Suprapubic skin (tissue), 4 donors: Measurements from ENCODE around the gene SLC34A3. TPM values are rescaled to one million over a fixed set of nuclear protein-coding genes. Genes with fewer than 3 reads are reported as not detected.

Experiments used
- DNase-seq, 2 donors: peaks; one replicate each; pipeline ENCODE4 v3.0.0-alpha.2; 2019; ENCODE audit warnings: low spot score in 2 of 2
- H3K27ac ChIP-seq: fragments of 200-600 bp; sonication (generic); one replicate; pipeline ENCODE4 v1.5.1; 2019
- H3K27me3 ChIP-seq: fragments of 200-600 bp; sonication (generic); one replicate; pipeline ENCODE4 v1.5.1; 2019
- H3K36me3 ChIP-seq: fragments of 200-600 bp; sonication (generic); one replicate; pipeline ENCODE4 v1.5.1; 2019
- H3K4me1 ChIP-seq: fragments of 200-600 bp; sonication (generic); one replicate; pipeline ENCODE4 v1.5.1; 2019
- H3K4me3 ChIP-seq: fragments of 200-600 bp; sonication (generic); one replicate; pipeline ENCODE4 v1.5.1; 2019; ENCODE audit warnings: mild to moderate bottlenecking
- H3K9me3 ChIP-seq: fragments of 200-600 bp; sonication (generic); one replicate; pipeline ENCODE4 v1.5.1; 2019
- EP300 ChIP-seq: sonication (generic); formaldehyde crosslinking; IDR thresholded peaks from one replicate; pipeline ENCODE4 v1.6.1; 2017; ENCODE audit warnings: antibody characterized with exemption
- POLR2A ChIP-seq, 2 donors: fragments of 450-650 bp; IDR thresholded peaks; one replicate each; pipeline ENCODE4 v1.6.1; 2017; ENCODE audit warnings: antibody characterized with exemption in 2 of 2, mild to moderate bottlenecking in 2 of 2, moderate library complexity in 2 of 2
- POLR2AphosphoS5 ChIP-seq, 3 donors: sonication (generic); formaldehyde crosslinking; IDR thresholded peaks; one replicate each; pipeline ENCODE4 v1.6.1; 2017; ENCODE audit warnings: antibody characterized with exemption in 3 of 3
- WGBS: methylation state at CpG from one replicate; pipeline ENCODE4 v1.1.5; 2018; 5-methylcytosine and 5-hydroxymethylcytosine counted together
- total RNA-seq, 4 donors: library from RNA; depleted of rRNA; stranded (reverse); fragments of >200 nt; gene quantifications; one replicate each; pipeline ENCODE4 v1.1.0, GENCODE V29; 2016
- TF ChIP-seq, protein P1 (sequence below), 2 donors: fragments of 200-600 bp in 1 of 2; fragments of 450-650 bp in 1 of 2; sonication (generic) in 1 of 2; IDR thresholded peaks; one replicate each; pipeline ENCODE4 v1.5.1; 2016 to 2019; ENCODE audit warnings: antibody characterized with exemption in 2 of 2, mild to moderate bottlenecking in 1 of 2, moderate library complexity in 1 of 2

The SLC34A3 gene
- total RNA-seq, 4 donors from 2014 or later = 0.34 TPM; not detected in 3

- H3K36me3 ChIP-seq = no peaks in the 10 kb centered on the region
- TF ChIP-seq POLR2AphosphoS5 (IDR thresholded peaks at IDR 0.05) = no peak
- TF ChIP-seq POLR2A (IDR thresholded peaks at IDR 0.05) = no peak
- TF ChIP-seq, protein P1, sequence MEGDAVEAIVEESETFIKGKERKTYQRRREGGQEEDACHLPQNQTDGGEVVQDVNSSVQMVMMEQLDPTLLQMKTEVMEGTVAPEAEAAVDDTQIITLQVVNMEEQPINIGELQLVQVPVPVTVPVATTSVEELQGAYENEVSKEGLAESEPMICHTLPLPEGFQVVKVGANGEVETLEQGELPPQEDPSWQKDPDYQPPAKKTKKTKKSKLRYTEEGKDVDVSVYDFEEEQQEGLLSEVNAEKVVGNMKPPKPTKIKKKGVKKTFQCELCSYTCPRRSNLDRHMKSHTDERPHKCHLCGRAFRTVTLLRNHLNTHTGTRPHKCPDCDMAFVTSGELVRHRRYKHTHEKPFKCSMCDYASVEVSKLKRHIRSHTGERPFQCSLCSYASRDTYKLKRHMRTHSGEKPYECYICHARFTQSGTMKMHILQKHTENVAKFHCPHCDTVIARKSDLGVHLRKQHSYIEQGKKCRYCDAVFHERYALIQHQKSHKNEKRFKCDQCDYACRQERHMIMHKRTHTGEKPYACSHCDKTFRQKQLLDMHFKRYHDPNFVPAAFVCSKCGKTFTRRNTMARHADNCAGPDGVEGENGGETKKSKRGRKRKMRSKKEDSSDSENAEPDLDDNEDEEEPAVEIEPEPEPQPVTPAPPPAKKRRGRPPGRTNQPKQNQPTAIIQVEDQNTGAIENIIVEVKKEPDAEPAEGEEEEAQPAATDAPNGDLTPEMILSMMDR (IDR thresholded peaks at IDR 0.05) = no peak
- TF ChIP-seq EP300 = no peak
- no peak overlapping the region for H3K27ac ChIP-seq
- no peak overlapping the region for H3K4me3 ChIP-seq
- no peak for DNase-seq
- H3K27me3 ChIP-seq = no peaks in the 10 kb centered on the region
- 72% methylated on average over 8 of the region's 8 CpGs for WGBS
- no peaks in the 10 kb centered on the region for H3K9me3 ChIP-seq
- peaks cover 73% of the 10 kb centered on the region for H3K4me1 ChIP-seq
Observed at GRCh38 chr9:137202966-137203365, 27.7 kb upstream of the SLC34A3 start.

- H3K36me3 ChIP-seq = peaks cover 8% of the 10 kb centered on the region
- H3K27ac ChIP-seq = no peak overlapping the region
- no peak for TF ChIP-seq EP300
- TF ChIP-seq POLR2A (IDR thresholded peaks at IDR 0.05) = no peak
- TF ChIP-seq, protein P1 (IDR thresholded peaks at IDR 0.05) = no peak
- TF ChIP-seq POLR2AphosphoS5 (IDR thresholded peaks at IDR 0.05) = no peak
- 22% methylated on average over 4 of the region's 21 CpGs for WGBS
- H3K4me3 ChIP-seq = peak overlapping the region; percentile 73
- no peaks in the 10 kb centered on the region for H3K9me3 ChIP-seq
- no peaks in the 10 kb centered on the region for H3K27me3 ChIP-seq
- peaks cover 55% of the 10 kb centered on the region for H3K4me1 ChIP-seq
- no peak for DNase-seq
Observed at GRCh38 chr9:137204731-137205125, 26.0 kb upstream of the SLC34A3 start.

DNA sequence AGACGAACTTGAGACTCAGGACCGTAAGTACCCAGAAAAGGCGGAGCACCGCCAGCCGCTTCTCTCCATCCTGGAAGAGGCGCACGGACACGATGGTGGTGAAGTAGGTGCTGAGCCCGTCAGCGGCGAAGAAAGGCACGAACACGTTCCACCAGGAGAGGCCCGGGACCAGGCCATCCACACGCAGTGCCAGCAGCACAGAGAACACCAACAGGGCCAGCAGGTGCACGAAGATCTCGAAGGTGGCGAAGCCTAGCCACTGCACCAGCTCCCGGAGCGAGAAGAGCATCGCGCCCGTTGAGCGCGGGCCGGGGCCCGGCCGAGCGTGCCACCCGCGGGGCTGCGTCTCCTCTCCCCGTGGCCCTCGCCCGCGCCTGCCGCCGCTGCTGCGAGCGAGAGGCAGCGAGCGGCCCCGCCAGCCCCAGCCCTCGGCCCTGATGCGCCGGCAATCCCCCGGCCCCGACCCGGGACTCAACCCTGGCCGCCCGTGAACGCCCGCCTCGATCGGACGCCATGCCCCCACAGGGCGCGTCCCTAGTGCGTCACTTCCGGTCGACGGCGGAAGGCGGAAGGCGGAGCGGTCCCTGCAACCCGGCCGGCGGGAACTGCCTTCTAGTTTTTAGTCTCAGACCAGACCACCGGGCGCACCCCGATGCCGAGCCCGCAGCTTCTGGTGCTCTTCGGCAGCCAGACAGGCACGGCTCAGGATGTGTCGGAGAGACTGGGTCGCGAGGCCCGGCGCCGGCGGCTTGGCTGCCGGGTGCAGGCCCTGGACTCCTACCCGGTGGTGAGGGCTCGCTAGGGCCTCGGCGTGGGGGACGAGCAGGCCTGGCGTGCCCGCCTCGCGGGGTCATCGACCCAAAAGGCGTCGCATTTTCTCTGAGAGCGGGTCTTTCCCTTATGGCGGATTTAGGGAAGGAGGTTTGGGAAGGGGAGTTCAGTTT, 25.3 kb upstream of the SLC34A3 start, which contains the start of the genes NDOR1 and TMEM203:
NDOR1 (plus strand) TSS at position 575 of the 944 bp plus-strand sequence; CDS start at position 653, 78 bp downstream.
TMEM203 (minus strand) TSS at position 523 of the 944 bp plus-strand sequence; CDS start at position 289, 234 bp downstream.
- Histone ChIP-seq H3K36me3 (peaks cover 8% of the 10 kb centered on the region), H3K9me3 (no peaks in the 10 kb centered on the region), H3K27ac (peak within 1 kb of the TSS; percentile 86), H3K4me3 (peak within 1 kb of the TSS; percentile 73), H3K27me3 (no peaks in the 10 kb centered on the region), H3K4me1 (peaks cover 53% of the 10 kb centered on the region)
- peak; percentile 96 for DNase-seq
- WGBS = 0% methylated on average over 22 of the region's 98 CpGs
- TF ChIP-seq POLR2AphosphoS5 (IDR thresholded peaks at IDR 0.05) (peak in 2 of 3 donors; percentile 89 to 95), POLR2A (IDR thresholded peaks at IDR 0.05) (peak in 1 of 2 donors; percentile 34), EP300 (no peak)

- TF ChIP-seq POLR2AphosphoS5 (IDR thresholded peaks at IDR 0.05) (no peak), POLR2A (IDR thresholded peaks at IDR 0.05) (no peak), EP300 (no peak)
- TF ChIP-seq, protein P1 (IDR thresholded peaks at IDR 0.05) = no peak
- Histone ChIP-seq H3K4me1 (peaks cover 47% of the 10 kb centered on the region), H3K27me3 (no peaks in the 10 kb centered on the region), H3K9me3 (no peaks in the 10 kb centered on the region), H3K36me3 (peaks cover 8% of the 10 kb centered on the region), H3K27ac (no peak overlapping the region), H3K4me3 (peak overlapping the region; percentile 73)
- 73% methylated on average over 7 of the region's 7 CpGs for WGBS
- DNase-seq = no peak
Observed at GRCh38 chr9:137206602-137207001, 24.1 kb upstream of the SLC34A3 start.

GRCh38 chr9:137211532-137211931, 19.2 kb upstream of the SLC34A3 start:
- no peak overlapping the region for H3K4me3 ChIP-seq
- no peak for TF ChIP-seq POLR2A (IDR thresholded peaks at IDR 0.05)
- TF ChIP-seq, protein P1 (IDR thresholded peaks at IDR 0.05) = no peak
- no peaks in the 10 kb centered on the region for H3K27me3 ChIP-seq
- no peak for DNase-seq
- WGBS = 78% methylated on average over 13 of the region's 13 CpGs
- H3K27ac ChIP-seq = no peak overlapping the region
- H3K9me3 ChIP-seq = no peaks in the 10 kb centered on the region
- peaks cover 7% of the 10 kb centered on the region for H3K4me1 ChIP-seq
- H3K36me3 ChIP-seq = peaks cover 18% of the 10 kb centered on the region
